DMS114 treated with DMSO at 0.1 percent for 48 hours (cell line): ENCODE results near the gene NECAB3.

Experiments
- DNase-seq: peaks from one replicate; lab custom pipeline; 2025; ENCODE audit not compliant: unreplicated experiment; lab: John Stamatoyannopoulos, UW

NECAB3 gene

DNA sequence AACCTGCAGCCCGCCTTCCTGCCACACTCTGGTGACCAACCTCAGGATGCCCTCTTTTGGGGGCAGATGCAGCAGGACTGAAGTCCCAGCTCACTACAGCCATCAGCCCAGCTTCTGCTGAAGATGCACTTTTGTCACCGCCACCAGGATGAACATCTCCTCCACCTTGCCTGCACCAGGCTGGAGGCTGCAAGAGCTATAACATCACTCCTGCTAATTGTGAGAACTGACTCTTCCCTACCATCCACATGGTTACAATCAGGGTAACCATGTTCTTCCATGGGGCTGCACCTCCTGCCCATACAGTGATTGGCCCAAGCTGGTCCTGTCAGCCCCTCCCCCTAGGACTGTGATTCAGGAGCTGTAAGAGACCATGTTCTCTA is 9.5 kb downstream of the NECAB3 start:
- DNase-seq = no peak

DNA sequence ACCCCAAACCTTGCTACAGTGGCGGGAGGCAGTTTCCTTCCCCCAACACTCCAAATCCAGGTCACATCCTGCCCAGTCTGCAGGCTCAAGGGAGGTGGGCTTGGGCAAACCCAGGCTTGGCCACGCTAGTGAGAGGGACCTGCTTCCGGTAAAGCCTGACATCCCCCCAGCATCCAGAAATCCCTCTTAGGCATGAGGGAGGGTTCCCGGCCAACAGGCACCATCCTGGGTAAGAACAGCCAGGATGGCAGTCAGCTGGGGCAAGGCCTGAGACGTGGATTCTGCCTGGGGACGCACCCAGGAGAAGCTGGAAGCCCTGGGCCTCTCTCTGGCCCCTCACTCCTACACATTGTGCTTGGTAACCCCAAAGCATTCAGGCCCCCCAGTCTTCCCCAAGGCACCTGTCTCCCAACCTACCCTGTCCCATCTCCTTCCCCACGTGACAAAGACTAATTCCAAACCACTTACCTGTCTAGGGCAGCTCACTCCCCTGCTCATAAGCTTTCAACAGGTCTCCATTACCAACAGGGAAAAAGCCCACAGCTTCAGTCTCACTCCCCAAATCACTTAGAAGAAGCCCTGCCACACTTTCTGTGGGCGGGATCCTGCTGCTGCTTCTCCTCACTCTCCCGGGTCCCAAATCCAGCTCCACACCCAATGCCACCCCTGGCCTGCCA is 10.0 kb downstream of the NECAB3 start:
- no peak for DNase-seq

GRCh38 chr20:33663161-33664084 is 10.8 kb downstream of the NECAB3 start:
- peak; percentile 41 for DNase-seq

DNA sequence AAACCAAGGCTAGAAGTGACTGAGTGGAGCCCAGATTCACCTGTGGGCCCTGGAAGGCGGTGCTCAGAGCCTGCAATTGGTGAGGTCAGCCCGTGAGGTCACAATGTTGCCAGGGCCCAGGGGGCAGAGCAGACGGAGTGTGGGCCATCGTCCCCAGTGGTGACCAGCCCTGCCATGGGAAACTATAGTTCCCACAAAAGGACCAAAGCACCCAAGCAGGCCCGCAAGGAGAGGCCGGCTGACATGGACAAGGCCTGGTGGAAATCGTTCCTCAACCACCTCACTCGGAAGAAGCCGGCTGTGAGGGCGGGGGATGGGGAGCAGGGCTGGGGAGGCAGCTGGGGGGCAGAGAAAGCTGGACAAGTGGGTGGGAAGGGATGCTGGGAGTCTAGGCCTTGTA is 12.1 kb downstream of the NECAB3 start, which contains the start of gene C20orf144:
TSS of gene C20orf144 (plus strand) at position 156 of the 400 bp plus-strand sequence. CDS start at position 175, 19 bp downstream.
- DNase-seq = no peak

GRCh38 chr20:33660685-33661058 is 13.6 kb downstream of the NECAB3 start:
- DNase-seq = no peak

DNA sequence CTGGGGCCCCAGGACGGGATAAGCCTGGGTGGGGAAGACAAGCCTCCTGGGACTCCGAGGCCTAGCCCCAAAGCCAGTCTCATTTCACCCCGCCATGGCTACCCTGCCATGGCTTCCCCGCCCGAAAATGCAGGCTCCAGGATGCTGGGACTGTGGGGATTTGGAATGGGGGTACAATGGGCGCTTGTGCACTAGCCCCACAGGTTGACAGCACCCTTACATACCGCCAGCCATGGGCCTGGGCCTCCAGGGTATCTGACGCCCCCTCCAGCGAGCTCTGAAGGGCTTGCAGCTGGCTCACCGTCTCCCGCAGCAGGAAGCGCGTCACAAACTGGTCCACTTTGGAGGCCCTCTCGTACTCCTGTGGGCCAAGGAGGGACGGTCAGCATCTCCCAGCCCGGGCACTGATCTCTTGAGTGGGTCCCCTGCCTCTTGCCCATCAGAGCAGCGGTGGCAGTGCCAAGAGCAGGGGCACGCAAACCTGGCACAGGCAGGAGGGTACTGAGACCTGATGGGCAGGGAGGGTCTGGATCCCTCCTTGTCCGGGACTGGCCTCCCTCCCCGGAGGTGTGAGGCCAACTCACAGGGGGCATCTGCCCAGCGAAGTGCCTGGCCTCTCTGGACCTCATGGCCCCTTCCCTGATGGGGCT is 14.1 kb downstream of the NECAB3 start:
- no peak for DNase-seq

DNA sequence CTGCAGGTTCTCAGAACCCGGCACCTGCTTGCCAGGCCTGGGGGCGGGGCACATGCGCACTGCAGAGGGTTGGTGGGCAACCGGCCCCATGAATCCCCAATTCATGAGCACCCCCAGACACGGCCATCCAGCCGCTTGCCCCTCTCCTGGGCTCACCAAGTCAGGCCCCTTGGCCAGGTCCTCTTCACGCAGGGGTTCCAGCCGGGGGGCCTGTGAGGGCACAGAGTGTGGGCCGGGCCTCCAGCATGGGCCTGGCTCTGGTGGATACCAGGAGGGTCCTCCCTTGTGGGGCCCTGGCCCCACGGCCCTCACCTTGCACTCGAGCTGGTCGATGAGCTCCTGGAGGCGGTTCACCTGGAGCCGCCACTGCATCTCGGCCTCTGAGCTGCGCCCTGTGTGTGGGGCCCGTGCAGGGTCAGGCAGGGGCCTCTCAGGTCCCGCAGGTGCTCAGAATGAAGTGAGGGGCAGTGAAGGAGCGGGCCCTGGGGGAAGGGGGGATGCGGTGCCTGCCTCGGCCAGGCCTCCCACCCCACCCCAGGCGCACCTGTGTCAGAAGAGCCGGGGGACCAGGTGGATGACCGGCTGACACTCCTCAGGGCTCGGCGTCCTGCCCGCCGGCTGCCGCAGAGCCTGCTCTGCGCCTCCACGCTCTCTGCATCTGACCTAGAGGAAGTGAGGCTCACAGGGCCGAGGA is 14.7 kb downstream of the NECAB3 start:
- DNase-seq = no peak

- DNase-seq = no peak
These were observed 15.3 kb downstream of the NECAB3 start for GRCh38 chr20:33658929-33659328.

- no peak for DNase-seq
These were observed 15.7 kb downstream of the NECAB3 start for GRCh38 chr20:33658510-33658909.

- DNase-seq = no peak
These were observed 16.5 kb downstream of the NECAB3 start for GRCh38 chr20:33657704-33658095.

- no peak for DNase-seq
These were observed 17.2 kb downstream of the NECAB3 start for GRCh38 chr20:33656783-33657703.

DNA sequence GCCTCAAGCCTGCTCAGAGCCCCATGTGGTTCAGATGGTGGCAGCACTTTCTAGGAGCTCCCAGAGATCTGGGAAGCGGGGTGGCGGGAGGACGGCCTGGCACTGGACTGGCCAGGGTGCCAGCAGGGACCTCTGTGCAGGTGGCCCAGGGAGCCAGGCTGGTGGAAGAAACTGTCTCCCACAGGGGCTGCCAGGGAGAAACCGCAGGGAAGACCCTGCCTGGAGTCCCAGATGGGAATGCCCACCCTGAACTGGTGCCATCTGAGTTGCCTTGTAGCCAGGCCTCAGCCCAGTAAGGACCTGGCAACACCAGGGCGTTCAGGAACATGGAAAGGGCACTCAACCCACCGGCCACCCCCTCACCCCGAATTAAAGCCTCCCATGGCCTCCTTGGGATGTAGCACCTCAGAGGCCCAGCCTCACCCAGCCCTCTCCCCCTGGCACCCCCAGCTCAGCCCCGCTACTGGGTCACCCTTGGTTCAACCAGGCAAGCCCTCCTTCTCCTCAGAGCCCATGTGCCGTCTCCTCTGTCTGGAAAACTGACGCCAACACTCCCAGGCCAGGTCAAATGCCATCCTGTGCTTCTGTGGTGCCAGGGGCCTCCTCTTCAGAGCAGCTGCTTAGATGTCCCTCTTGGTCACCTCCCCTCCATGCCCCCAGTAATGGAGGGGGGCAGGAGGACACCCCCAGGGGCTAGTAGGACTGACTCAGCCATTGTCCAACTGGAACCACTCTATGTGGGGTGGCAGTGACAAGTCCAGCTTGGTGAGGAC is 18.0 kb downstream of the NECAB3 start:
- DNase-seq = no peak

DNA sequence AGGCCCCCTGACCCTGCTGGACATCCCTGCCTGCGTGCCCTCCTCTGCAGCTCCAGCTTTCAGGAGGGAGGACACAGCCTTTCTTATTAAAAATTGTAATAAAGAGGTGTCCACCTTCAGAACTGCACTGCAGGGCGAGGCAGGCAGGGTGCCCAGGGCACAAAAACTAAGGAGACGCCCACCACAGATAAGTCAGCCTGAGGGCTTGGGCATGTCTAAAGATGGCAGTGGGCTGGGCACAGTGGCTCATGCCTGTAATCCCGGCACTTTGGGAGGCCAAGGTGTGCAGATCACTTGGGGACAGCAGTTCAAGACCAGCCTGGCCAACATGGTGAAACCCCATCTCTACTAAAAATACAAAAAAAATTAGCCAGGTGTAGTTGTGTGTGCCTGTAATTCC is 19.1 kb downstream of the NECAB3 start:
- no peak for DNase-seq

DNA sequence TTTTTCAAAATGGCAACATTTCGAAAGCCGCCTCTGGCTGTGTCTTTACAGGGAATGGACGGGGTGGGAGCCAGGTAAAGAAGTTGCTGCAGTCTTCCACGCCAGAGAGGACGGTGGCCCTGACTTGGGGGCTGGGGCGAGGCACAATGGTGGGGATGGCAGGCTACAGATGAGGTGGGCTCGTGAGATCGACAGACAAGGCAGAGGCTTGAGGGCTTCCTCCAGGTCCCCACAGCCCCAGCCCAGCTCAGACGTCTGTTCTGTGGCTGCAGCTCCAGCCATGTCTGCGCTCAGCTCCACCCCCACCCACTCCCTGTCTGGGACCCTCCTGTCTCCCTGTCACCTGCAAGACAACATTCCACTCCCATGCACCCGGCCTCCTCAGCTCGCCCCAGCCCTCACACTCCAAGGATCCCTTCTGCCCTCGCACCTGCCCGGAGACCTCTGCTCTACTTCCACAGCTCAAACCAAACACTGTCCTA is 19.5 kb downstream of the NECAB3 start:
- DNase-seq = no peak

DNA sequence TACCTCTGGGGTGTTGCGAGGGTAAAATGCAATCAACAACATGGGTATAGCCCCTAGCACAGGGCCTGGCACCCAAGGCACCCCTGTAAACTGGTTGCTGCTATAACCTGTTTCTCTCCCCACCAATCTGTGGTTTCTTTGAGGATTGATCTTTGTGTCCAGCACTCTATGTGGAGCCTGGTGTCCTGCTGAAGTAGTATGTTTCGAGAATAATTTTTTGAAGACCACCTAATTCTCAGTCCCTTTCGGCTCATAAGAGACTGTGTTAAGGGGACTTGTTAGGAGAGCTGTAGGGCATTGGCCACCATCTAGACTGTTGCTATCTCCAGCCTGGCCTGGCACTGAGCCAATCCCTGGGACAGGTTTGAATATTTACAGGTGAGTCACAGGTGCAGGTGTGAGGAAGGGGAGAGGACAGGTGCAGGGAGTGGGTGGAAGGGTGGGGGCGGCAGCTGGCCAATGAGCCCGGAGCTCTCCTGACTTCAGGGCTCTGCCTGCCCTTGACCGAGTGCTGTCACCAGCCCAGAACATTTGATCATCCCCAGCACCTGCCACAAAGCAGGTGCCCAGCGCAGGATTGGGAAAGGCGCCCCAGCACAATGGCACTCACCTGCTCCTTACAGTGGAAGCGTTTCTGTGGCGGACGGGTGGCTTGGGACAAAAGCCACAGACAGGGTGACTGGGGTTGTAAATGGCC is 20.2 kb downstream of the NECAB3 start:
- DNase-seq = no peak

DNA sequence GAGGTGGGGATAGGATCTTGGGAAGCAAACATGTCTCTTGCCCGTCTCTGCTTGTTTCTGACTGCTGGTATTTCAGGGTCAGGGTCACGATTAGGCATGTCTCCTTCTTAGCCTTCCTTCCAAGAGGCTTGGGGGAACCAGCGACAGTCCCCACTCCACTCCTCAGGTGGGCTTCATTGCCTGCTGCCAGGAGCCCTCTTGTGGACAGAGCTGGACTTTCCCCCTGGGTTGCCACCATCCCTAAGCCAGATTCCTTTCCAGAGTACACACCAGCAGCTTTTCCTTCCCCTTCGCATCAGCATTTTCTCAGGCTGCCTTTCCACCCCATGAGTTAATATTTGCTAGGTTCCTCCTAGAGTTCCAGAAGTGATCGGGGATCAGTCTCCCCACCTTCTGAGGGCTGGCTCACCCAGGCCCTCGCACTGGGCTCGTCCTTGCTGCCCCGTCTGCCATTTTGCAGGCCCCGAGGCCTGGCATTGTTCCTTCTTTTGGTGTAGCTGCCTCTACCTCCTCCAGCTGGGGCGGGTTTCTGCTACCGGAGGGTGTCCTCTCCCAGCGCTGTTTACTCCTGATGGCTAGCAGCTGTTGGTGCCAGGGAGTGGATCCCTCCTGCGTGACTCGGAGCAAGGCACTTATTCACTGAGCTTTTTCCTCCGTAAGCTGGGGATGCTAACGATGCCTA is 20.9 kb downstream of the NECAB3 start:
- peak; percentile 54 for DNase-seq

DNA sequence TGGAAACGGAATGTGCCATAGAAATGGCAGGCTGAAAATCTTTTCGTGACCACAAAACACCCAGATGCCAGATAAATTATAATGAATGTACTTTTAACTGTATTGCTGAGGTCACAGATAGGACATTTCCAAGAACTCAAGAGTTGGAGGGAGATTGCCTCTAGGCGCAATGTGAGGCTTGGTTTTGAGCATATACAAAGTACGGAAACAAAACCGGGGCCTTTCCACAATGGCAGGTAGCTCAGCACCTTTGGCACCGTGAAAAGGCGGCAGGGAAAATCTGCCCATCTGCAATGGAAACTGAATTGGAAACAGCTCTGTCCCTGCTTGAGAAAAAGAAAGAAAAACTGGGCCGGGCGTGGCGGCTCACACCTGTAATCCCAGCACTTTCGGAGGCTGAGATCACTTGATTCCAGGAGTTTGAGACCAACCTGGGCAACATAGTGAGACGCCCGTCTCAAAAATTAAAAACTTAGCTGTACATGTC is 22.6 kb downstream of the NECAB3 start:
- no peak for DNase-seq
